HuH-7 (cell line): Measurements from ENCODE around the gene NUPR2.
"Not testable (repeated sequence)": the region's sequence is repeated elsewhere in the genome, so short reads cannot be mapped to it uniquely, and the experiment has no call there.

Source experiments
- DNase-seq: peaks from one replicate; pipeline ENCODE4 v3.0.0; 2011; ENCODE audit warnings: low spot score

Gene NUPR2

GRCh38 chr7:56086761-56087160 is 29.5 kb downstream of the NUPR2 start:
- no peak for DNase-seq

DNA sequence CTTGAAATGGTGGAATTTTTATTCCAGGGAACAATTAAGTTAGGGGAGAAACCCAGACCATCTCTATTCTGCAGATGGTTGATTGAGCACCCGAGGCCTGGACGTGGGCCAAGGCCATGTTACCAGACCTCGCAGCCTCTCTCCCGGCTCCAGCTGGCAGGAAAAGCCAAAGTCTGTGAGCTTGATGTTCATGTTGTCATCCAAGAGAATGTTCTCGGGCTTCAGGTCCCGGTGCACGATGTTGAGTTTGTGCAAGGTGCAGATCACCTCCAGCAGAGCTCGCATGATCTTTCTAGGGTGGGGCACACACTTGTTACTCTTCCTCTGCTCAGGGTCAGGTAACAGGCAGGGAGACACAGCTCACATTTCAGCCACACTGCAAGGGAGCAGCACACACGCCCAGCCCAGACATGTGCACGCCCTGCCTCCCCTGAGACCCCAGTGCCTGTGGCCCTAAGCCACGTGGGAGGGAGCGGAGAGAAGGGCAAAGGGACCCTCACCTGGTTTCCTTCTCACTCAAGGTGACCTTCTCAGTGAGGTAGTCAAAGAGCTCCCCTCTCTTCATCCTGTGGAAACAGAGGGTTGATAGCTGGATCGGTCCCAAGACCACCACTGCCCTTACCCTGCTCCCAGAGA is 32.9 kb downstream of the NUPR2 start:
- no peak for DNase-seq

GRCh38 chr7:56081626-56082340 is 34.4 kb downstream of the NUPR2 start:
- no peak for DNase-seq

DNA sequence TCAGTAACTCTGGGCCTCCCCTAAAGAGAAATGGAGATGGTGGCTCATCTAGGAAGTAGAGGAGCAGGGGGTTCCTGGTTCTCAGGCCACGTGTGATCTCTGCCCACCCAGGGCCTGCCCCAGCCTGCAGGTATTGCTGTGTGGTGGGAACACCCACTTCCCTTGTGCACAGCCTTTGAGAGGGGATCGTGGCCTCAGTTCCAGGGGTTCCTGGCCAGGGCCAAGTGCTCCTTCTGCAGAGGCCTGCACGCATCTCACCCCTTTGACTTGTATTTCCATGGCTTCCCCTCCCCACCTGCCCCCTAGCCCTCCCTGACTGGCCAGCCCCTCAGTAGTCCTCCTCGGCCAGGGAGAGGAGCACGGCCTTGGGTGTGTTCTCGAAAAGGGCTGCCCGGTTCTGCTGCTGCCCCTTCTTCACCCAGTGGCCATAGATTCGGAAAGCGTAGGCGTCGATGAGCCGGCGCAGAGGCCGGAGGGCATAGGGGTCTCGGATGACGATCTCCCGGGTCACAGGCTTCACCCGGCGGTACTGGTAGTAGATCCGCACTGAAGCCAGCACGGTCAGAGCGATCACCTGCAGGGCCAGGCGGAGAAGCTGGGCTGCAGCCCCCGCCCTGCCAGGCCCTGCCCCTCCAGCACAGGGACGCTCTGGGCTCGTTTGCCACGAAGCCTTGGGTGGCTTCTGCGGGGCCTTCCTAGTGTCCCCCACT is 35.3 kb downstream of the NUPR2 start:
- DNase-seq: not testable (repeated sequence)

- no peak for DNase-seq
These were observed 36.6 kb downstream of the NUPR2 start for GRCh38 chr7:56079450-56080185.

DNA sequence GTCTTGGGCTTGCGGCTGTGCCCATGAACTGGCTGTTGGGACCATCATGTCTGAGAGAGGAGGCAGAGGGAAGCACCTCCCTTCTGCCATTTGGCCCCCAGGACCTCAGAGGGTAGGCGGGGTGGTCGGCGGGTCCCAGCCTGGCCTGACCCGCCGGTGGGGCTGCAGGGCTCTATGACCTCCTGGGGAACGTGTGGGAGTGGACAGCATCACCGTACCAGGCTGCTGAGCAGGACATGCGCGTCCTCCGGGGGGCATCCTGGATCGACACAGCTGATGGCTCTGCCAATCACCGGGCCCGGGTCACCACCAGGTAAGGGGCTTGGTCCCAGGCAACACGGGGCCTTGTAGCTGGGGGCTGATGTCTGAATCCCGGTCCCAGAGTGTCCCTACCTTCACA is 38.0 kb downstream of the NUPR2 start:
- no peak for DNase-seq

- no peak for DNase-seq
These were observed 38.5 kb downstream of the NUPR2 start for GRCh38 chr7:56077681-56078080.

DNA sequence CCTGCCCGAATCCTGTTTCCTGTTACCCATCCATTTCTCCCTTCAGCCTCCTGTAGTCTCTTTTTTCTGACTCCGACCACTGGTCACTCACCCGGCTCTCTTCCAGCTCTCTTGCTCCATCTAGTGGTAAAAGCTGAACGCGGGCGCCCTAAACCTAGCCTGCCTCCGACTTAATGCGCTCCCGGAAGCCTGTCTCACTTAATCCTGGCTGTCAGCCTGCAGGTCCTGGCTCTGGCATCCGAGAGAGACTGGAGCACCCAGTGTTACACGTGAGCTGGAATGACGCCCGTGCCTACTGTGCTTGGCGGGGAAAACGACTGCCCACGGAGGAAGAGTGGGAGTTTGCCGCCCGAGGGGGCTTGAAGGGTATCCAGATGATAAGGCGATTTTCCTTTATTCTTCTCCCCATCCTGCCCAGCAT is 41.8 kb downstream of the NUPR2 start:
- peak; percentile 91 for DNase-seq

GRCh38 chr7:56066376-56066775 is 49.8 kb downstream of the NUPR2 start:
- not testable (repeated sequence) for DNase-seq
